ENCODE results near the gene EML6.

DNA sequence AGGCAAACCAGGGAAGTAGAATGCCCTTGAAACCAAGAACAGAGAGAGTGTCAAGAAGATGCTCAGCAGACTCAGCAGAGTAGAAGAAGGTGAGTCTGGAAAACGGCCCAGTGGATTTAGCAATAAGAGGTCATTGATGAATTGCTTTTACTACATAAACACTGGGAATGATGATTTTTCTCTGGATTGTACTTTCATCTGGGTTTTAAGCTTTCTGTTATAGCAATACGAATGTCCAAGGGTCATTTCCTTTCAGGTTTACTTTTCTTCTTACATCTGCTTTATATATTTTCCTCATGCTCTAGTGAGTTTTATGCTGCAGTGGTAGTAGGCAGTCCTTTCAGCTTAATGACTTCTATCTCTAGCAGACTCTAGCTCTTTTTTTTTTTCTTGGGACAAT is 16.9 kb downstream of the EML6 start:
- TF ChIP-seq, protein P1, sequence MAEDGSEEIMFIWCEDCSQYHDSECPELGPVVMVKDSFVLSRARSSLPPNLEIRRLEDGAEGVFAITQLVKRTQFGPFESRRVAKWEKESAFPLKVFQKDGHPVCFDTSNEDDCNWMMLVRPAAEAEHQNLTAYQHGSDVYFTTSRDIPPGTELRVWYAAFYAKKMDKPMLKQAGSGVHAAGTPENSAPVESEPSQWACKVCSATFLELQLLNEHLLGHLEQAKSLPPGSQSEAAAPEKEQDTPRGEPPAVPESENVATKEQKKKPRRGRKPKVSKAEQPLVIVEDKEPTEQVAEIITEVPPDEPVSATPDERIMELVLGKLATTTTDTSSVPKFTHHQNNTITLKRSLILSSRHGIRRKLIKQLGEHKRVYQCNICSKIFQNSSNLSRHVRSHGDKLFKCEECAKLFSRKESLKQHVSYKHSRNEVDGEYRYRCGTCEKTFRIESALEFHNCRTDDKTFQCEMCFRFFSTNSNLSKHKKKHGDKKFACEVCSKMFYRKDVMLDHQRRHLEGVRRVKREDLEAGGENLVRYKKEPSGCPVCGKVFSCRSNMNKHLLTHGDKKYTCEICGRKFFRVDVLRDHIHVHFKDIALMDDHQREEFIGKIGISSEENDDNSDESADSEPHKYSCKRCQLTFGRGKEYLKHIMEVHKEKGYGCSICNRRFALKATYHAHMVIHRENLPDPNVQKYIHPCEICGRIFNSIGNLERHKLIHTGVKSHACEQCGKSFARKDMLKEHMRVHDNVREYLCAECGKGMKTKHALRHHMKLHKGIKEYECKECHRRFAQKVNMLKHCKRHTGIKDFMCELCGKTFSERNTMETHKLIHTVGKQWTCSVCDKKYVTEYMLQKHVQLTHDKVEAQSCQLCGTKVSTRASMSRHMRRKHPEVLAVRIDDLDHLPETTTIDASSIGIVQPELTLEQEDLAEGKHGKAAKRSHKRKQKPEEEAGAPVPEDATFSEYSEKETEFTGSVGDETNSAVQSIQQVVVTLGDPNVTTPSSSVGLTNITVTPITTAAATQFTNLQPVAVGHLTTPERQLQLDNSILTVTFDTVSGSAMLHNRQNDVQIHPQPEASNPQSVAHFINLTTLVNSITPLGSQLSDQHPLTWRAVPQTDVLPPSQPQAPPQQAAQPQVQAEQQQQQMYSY (CRISPR knock-in tag; IDR thresholded peaks at IDR 0.05) = no peak
- TF ChIP-seq POLR2AphosphoS5 (IDR thresholded peaks at IDR 0.05; ENCODE audit: low read length) (no peak), SRF (IDR thresholded peaks at IDR 0.05; ENCODE audit: low read depth in 2 of 2, low read length in 2 of 2) (no peak), MTA3 (IDR thresholded peaks at IDR 0.05; ENCODE audit: borderline replicate concordance, low read length) (no peak), POLR2A (IDR thresholded peaks at IDR 0.05; ENCODE audit: low read depth, low read length) (no peak), SP1 (IDR thresholded peaks at IDR 0.05; ENCODE audit: low read depth, low read length) (no peak)
- TF ChIP-seq, protein P2, sequence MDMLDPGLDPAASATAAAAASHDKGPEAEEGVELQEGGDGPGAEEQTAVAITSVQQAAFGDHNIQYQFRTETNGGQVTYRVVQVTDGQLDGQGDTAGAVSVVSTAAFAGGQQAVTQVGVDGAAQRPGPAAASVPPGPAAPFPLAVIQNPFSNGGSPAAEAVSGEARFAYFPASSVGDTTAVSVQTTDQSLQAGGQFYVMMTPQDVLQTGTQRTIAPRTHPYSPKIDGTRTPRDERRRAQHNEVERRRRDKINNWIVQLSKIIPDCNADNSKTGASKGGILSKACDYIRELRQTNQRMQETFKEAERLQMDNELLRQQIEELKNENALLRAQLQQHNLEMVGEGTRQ (IDR thresholded peaks at IDR 0.05; ENCODE audit: borderline replicate concordance, low read depth, low read length) = no peak
- TF ChIP-seq, protein P3, sequence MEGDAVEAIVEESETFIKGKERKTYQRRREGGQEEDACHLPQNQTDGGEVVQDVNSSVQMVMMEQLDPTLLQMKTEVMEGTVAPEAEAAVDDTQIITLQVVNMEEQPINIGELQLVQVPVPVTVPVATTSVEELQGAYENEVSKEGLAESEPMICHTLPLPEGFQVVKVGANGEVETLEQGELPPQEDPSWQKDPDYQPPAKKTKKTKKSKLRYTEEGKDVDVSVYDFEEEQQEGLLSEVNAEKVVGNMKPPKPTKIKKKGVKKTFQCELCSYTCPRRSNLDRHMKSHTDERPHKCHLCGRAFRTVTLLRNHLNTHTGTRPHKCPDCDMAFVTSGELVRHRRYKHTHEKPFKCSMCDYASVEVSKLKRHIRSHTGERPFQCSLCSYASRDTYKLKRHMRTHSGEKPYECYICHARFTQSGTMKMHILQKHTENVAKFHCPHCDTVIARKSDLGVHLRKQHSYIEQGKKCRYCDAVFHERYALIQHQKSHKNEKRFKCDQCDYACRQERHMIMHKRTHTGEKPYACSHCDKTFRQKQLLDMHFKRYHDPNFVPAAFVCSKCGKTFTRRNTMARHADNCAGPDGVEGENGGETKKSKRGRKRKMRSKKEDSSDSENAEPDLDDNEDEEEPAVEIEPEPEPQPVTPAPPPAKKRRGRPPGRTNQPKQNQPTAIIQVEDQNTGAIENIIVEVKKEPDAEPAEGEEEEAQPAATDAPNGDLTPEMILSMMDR (IDR thresholded peaks at IDR 0.05 in 2 of 3, conservative IDR thresholded peaks at IDR 0.05 in 1 of 3; ENCODE audit: control insufficient read depth in 2 of 3, extremely low read depth in 1 of 3, insufficient read depth in 1 of 3, low read depth in 3 of 3, low read length in 3 of 3) = no peak
- TF ChIP-seq, protein P4, sequence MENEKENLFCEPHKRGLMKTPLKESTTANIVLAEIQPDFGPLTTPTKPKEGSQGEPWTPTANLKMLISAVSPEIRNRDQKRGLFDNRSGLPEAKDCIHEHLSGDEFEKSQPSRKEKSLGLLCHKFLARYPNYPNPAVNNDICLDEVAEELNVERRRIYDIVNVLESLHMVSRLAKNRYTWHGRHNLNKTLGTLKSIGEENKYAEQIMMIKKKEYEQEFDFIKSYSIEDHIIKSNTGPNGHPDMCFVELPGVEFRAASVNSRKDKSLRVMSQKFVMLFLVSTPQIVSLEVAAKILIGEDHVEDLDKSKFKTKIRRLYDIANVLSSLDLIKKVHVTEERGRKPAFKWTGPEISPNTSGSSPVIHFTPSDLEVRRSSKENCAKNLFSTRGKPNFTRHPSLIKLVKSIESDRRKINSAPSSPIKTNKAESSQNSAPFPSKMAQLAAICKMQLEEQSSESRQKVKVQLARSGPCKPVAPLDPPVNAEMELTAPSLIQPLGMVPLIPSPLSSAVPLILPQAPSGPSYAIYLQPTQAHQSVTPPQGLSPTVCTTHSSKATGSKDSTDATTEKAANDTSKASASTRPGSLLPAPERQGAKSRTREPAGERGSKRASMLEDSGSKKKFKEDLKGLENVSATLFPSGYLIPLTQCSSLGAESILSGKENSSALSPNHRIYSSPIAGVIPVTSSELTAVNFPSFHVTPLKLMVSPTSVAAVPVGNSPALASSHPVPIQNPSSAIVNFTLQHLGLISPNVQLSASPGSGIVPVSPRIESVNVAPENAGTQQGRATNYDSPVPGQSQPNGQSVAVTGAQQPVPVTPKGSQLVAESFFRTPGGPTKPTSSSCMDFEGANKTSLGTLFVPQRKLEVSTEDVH (IDR thresholded peaks at IDR 0.05; ENCODE audit: low read depth, partially characterized antibody) = no peak

All from GM12878 (cell line).